ENCODE measurements around the gene SUGCT.

- TF ChIP-seq ZNF394 (tag by site-specific recombination; IDR thresholded peaks at IDR 0.05; ENCODE audit: borderline replicate concordance) (no peak), ZNF23 (tag by site-specific recombination; IDR thresholded peaks at IDR 0.05; ENCODE audit: borderline replicate concordance) (no peak), ZFP41 (tag by site-specific recombination; IDR thresholded peaks at IDR 0.05; ENCODE audit: borderline replicate concordance) (no peak), ZNF768 (tag by site-specific recombination; IDR thresholded peaks at IDR 0.05) (no peak), ZBTB49 (tag by site-specific recombination; IDR thresholded peaks at IDR 0.05; ENCODE audit: low read depth) (no peak), CTCF (tag by site-specific recombination; IDR thresholded peaks at IDR 0.05) (no peak), ZNF366 (tag by site-specific recombination; conservative IDR thresholded peaks at IDR 0.05) (no peak), ZNF645 (tag by site-specific recombination; IDR thresholded peaks at IDR 0.05) (no peak), REST (tag by site-specific recombination; IDR thresholded peaks at IDR 0.05) (no peak), ZNF121 (tag by site-specific recombination; IDR thresholded peaks at IDR 0.05) (no peak)
Observed at GRCh38 chr7:40775877-40776276, 641.1 kb downstream of the SUGCT start.

Data from HEK293 (cell line).